Gastrocnemius medialis (tissue), 4 donors: ENCODE measurements around the gene ATAD1. TPM values are rescaled to one million over a fixed set of nuclear protein-coding genes. Genes with fewer than 3 reads are reported as not detected.
A peak's percentile ranks its signal among the peaks of the same experiment; 100 is the strongest.
"Not testable (repeated sequence)": the region's sequence is repeated elsewhere in the genome, so short reads cannot be mapped to it uniquely, and the experiment has no call there.

ENCODE experiments used
- ATAC-seq, 2 donors: fragments of 150-250 bp; one replicate each; pipeline ENCODE4 v1.9.1; 2016
- DNase-seq, 2 donors: peaks; one replicate each; pipeline ENCODE4 v3.0.0-alpha.2; 2019
- H3K27ac ChIP-seq, 4 donors: fragments of 200-600 bp; sonication (generic); 1 replicate in 1 of 4; 2 replicates in 3 of 4; pipeline ENCODE4 v1.5.1; 2016 to 2018; ENCODE audit warnings: mild to moderate bottlenecking in 2 of 4, moderate library complexity in 1 of 4
- H3K27me3 ChIP-seq, 3 donors: fragments of 200-600 bp; sonication (generic) in 2 of 3; 1 replicate in 1 of 3; 2 replicates in 2 of 3; pipeline versions ENCODE4 v1.5.1 to v1.6.0; 2016 to 2019; ENCODE audit warnings: mild to moderate bottlenecking in 1 of 3, moderate library complexity in 1 of 3
- H3K36me3 ChIP-seq, 2 donors: fragments of 200-600 bp; sonication (generic) in 1 of 2; one replicate each; pipeline ENCODE4 v1.5.1; 2017 to 2018
- H3K4me1 ChIP-seq, 2 donors: fragments of 200-600 bp; sonication (generic) in 1 of 2; one replicate each; pipeline ENCODE4 v1.5.1; 2016 to 2017; ENCODE audit warnings: mild to moderate bottlenecking in 2 of 2
- H3K4me3 ChIP-seq, 4 donors: fragments of 200-600 bp; sonication (generic) in 3 of 4; 1 replicate in 1 of 4; 2 replicates in 3 of 4; pipeline ENCODE4 v1.5.1; 2016 to 2019; ENCODE audit warnings: mild to moderate bottlenecking in 2 of 4
- H3K9me3 ChIP-seq, 3 donors: fragments of 200-600 bp; sonication (generic) in 2 of 3; 1 replicate in 1 of 3; 2 replicates in 2 of 3; pipeline ENCODE4 v1.5.1; 2016 to 2019
- POLR2A ChIP-seq, 2 donors: fragments of 450-650 bp; IDR thresholded peaks; one replicate each; pipeline ENCODE4 v1.6.1; 2017; ENCODE audit warnings: antibody characterized with exemption in 2 of 2, mild to moderate bottlenecking in 2 of 2, moderate library complexity in 2 of 2
- in situ Hi-C, 4 donors: fragments of 200-750 bp; cut with MboI; loops; one replicate each; pipeline versions ENCODE4 v1.15.0 to v1.8.0; 2017; ENCODE audit warnings: low sequenced_read_pairs in 4 of 4
- intact Hi-C: fragments of 100-400 bp; cut with DNase I; formaldehyde crosslinking; loops from one replicate; pipeline ENCODE4 v1.15.1; 2023; ENCODE audit warnings: low total_unique reads
- total RNA-seq, 4 donors: library from RNA; depleted of rRNA; stranded (reverse); fragments of >200 nt; gene quantifications; one replicate each; pipeline versions ENCODE4 v1.1.0 to v1.2.3, GENCODE V29; 2016
- TF ChIP-seq, protein P1 (sequence below), 5 experiments: fragments of 450-650 bp in 3 of 5; fragments of 200-600 bp in 2 of 5; sonication (generic) in 2 of 5; IDR thresholded peaks in 4 of 5; conservative IDR thresholded peaks in 1 of 5; 1 replicate in 4 of 5; 2 replicates in 1 of 5; pipeline ENCODE4 v1.5.1; 2016 to 2019; ENCODE audit warnings: antibody characterized with exemption in 5 of 5, mild to moderate bottlenecking in 3 of 5, moderate library complexity in 3 of 5

ATAD1 gene
- total RNA-seq, 4 donors from 2014 or later = 32.0 to 65.4 (median 51.0) TPM

DNA sequence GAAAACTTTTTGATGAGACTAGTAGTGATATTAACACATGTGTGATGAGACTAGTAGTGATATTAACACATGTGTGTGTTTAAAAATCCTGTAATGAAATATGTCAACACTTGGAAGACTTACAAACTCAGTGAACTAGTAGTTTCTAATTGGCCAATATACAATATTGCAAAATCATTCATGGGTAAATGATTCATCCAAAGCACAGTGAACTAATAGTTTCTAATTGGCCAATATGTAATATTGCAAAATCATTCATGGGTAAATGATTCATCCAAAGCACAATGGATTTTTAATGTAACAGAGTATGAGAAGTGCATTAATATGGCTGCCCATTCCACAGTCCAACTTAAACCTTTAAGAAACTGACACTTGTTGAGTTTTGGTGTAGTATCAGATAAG is 77.8 kb downstream of the ATAD1 start:
- intact Hi-C loops = no loop called here
- no peaks in the 10 kb centered on the region for H3K36me3 ChIP-seq
- TF ChIP-seq, protein P1, sequence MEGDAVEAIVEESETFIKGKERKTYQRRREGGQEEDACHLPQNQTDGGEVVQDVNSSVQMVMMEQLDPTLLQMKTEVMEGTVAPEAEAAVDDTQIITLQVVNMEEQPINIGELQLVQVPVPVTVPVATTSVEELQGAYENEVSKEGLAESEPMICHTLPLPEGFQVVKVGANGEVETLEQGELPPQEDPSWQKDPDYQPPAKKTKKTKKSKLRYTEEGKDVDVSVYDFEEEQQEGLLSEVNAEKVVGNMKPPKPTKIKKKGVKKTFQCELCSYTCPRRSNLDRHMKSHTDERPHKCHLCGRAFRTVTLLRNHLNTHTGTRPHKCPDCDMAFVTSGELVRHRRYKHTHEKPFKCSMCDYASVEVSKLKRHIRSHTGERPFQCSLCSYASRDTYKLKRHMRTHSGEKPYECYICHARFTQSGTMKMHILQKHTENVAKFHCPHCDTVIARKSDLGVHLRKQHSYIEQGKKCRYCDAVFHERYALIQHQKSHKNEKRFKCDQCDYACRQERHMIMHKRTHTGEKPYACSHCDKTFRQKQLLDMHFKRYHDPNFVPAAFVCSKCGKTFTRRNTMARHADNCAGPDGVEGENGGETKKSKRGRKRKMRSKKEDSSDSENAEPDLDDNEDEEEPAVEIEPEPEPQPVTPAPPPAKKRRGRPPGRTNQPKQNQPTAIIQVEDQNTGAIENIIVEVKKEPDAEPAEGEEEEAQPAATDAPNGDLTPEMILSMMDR (IDR thresholded peaks at IDR 0.05 in 4 of 5, conservative IDR thresholded peaks at IDR 0.05 in 1 of 5) = no peak
- TF ChIP-seq POLR2A (IDR thresholded peaks at IDR 0.05) = no peak
- no peaks in the 10 kb centered on the region for H3K9me3 ChIP-seq
- H3K27me3 ChIP-seq = no peaks in the 10 kb centered on the region
- no peak overlapping the region for H3K27ac ChIP-seq
- no peaks in the 10 kb centered on the region for H3K4me1 ChIP-seq
- ATAC-seq = peak; percentile 57 to 65
- H3K4me3 ChIP-seq = no peak overlapping the region
- no peak for DNase-seq
- in situ Hi-C loops = no loop called here

DNA sequence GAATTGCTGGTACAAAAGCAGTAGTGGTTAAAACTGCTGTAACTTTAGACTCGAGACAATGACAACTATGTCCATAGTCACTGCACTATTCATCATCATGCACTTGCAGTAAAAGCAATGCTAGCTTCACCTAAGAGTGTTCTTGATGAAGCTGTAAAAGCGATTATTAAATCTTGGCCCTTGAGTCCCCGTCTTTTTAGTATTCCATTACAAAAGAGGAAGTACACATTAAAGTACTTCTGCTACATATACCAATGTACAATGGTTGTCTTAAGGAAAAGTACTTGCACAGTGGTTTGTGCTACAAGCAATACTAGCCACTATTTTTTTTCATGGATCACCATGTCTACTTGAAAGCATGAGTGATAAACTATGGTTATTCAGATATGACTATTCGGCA is 78.3 kb downstream of the ATAD1 start:
- H3K4me1 ChIP-seq = no peaks in the 10 kb centered on the region
- H3K27ac ChIP-seq = no peak overlapping the region
- no peak for TF ChIP-seq POLR2A (IDR thresholded peaks at IDR 0.05)
- TF ChIP-seq, protein P1 (IDR thresholded peaks at IDR 0.05 in 4 of 5, conservative IDR thresholded peaks at IDR 0.05 in 1 of 5) = no peak
- H3K36me3 ChIP-seq = no peaks in the 10 kb centered on the region
- no peak overlapping the region for H3K4me3 ChIP-seq
- no peaks in the 10 kb centered on the region for H3K9me3 ChIP-seq
- in situ Hi-C loops (loop anchor here in 2 of 4 donors (5.0 kb wide), 1 partner anchor 82 kb away; the partner anchor contains the start of gene PAPSS2 (in 2 of the 2)), intact Hi-C loops (loop anchor here (10.0 kb wide), 1 partner anchor 205 kb away; no protein-coding TSS in a partner anchor)
- no peak for ATAC-seq
- no peaks in the 10 kb centered on the region for H3K27me3 ChIP-seq
- DNase-seq = no peak

DNA sequence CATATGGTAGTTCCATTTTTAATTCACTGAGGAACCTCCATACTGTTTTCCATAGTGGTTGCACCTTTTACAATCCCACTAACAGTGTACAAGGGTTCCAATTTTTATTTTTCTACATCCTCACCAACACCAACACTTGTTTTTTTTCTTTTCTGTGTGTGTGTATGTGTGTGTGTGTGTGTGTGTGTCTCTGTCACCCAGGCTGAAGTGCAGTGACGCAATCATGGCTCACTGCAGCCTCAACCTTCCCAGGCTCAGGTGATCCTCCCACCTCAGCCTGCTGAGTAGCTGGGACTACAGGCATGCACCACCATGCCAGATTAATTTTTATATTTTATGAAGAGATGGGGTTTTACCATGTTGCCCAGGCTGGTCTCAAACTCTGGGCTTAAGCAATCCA is 79.8 kb downstream of the ATAD1 start:
- not testable (repeated sequence) for H3K4me3 ChIP-seq, ATAC-seq, H3K27ac ChIP-seq, H3K9me3 ChIP-seq, H3K36me3 ChIP-seq, DNase-seq, H3K4me1 ChIP-seq, H3K27me3 ChIP-seq
- in situ Hi-C loops = loop anchor here in 2 of 4 donors (5.0 kb wide), 1 partner anchor 81 kb away; the partner anchor contains the start of gene PAPSS2 (in 2 of the 2)
- intact Hi-C loops = loop anchor here (10.0 kb wide), 1 partner anchor 203 kb away; no protein-coding TSS in a partner anchor

DNA sequence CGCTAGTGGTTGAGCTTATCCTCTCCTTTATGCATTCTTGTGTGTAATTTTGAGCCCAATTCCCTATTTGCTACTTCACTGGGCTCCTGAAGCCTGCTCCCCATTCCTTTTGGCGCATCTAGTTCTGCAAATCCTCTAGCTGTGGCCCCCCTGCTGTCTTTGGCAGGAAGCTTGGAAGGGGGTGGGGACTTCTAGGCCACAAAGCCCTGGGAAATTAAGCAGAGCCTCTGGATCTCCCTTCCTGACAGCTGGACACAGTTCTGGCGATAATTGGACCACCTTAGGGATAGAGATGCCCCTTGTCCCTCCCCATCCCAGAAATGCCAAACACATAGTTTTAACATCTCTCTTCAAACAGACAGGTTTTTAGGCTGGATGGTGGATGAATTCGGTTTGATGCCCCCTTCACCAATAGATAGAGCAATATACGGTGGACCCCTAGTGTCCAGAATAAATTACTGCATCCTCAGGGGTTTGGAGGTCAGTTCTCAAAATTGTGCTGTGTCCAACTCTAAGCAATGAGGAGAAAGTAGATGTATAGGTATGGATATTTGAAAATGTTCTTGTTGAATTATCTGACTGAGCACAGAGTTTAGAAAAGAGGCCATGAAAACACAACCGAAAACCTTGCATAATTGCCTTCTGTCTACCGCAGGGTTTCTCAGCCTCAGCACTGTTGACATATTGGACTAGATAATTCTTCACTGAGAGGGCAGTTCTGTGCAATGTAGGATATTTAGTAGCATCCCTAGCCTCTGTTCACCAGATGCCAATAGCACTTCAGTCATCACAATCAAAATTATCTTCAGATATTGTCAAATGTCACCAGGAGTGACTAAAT is 82.8 kb downstream of the ATAD1 start:
- Histone ChIP-seq H3K27ac (no peak overlapping the region), H3K36me3 (no peaks in the 10 kb centered on the region), H3K4me3 (no peak overlapping the region), H3K27me3 (no peaks in the 10 kb centered on the region), H3K4me1 (no peaks in the 10 kb centered on the region), H3K9me3 (no peaks in the 10 kb centered on the region)
- TF ChIP-seq, protein P1 (IDR thresholded peaks at IDR 0.05 in 4 of 5, conservative IDR thresholded peaks at IDR 0.05 in 1 of 5) = peak; percentile 30 to 67 (median 56)
- TF ChIP-seq POLR2A (IDR thresholded peaks at IDR 0.05) = no peak
- in situ Hi-C loops (loop anchor here in 2 of 4 donors (5.0 kb wide), 1 partner anchor 78 kb away; the partner anchor contains the start of gene PAPSS2 (in 2 of the 2)), intact Hi-C loops (loop anchor here (10.0 kb wide), 1 partner anchor 200 kb away; no protein-coding TSS in a partner anchor)
- DNase-seq (no peak), ATAC-seq (peak; percentile 42 to 65)

DNA sequence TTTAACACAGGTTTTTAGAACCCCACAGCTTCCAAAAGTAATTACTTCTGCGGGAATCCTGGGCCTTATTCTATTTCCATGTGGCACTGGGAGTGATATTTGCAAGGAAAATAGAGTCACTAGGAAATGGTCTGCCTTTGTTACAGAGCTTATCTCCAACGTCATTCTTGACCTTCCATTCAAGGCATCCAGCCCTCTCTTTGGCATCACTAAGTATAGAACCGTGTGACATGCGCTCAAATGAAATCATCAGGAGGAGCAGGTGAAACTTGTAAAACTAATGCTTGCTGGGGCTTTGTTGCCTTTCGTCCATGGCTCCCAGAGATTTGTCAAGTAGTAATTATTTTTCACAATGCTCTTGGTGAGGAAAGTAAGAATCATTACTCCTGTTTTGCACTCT is 84.9 kb downstream of the ATAD1 start:
- H3K27me3 ChIP-seq = no peaks in the 10 kb centered on the region
- no peak overlapping the region for H3K4me3 ChIP-seq
- H3K27ac ChIP-seq = no peak overlapping the region
- in situ Hi-C loops = no loop called here
- H3K36me3 ChIP-seq = no peaks in the 10 kb centered on the region
- H3K9me3 ChIP-seq = no peaks in the 10 kb centered on the region
- TF ChIP-seq, protein P1 (IDR thresholded peaks at IDR 0.05 in 4 of 5, conservative IDR thresholded peaks at IDR 0.05 in 1 of 5) = no peak
- TF ChIP-seq POLR2A (IDR thresholded peaks at IDR 0.05) = no peak
- ATAC-seq = no peak
- no peak for DNase-seq
- H3K4me1 ChIP-seq = no peaks in the 10 kb centered on the region
- intact Hi-C loops = loop anchor here (1.0 to 10.0 kb wide), 2 partner anchors 74 to 198 kb away; partner anchors contain the start of gene PAPSS2
